GM12873 (cell line): ENCODE measurements around the gene AP2A2.

Source experiments
- CTCF ChIP-seq: IDR thresholded peaks from 2 replicates; pipeline ENCODE4 v1.5.1; 2012; ENCODE audit warnings: low read depth, mild to moderate bottlenecking, moderate library complexity, low read length, control low read depth; ENCODE audit not compliant: insufficient read depth; ENCODE audit errors: missing control alignments

The AP2A2 gene

GRCh38 chr11:914747-915501, 10.7 kb upstream of the AP2A2 start:
- TF ChIP-seq CTCF: no peak

- TF ChIP-seq CTCF: no peak
Observed at GRCh38 chr11:917426-917825, 8.2 kb upstream of the AP2A2 start.

GRCh38 chr11:921921-922678, 3.6 kb upstream of the AP2A2 start:
- TF ChIP-seq CTCF: no peak

- no peak for TF ChIP-seq CTCF
Observed at GRCh38 chr11:923691-924405, 1.8 kb upstream of the AP2A2 start.

GRCh38 chr11:924406-925157, 1.1 kb upstream of the AP2A2 start:
- no peak for TF ChIP-seq CTCF

- no peak for TF ChIP-seq CTCF
Observed at GRCh38 chr11:925158-925495, 543 bp upstream of the AP2A2 start.
